ENCODE data around the gene STPG4.
"Not testable (repeated sequence)": the region's sequence is repeated elsewhere in the genome, so short reads cannot be mapped to it uniquely, and the experiment has no call there.

STPG4 gene

DNA sequence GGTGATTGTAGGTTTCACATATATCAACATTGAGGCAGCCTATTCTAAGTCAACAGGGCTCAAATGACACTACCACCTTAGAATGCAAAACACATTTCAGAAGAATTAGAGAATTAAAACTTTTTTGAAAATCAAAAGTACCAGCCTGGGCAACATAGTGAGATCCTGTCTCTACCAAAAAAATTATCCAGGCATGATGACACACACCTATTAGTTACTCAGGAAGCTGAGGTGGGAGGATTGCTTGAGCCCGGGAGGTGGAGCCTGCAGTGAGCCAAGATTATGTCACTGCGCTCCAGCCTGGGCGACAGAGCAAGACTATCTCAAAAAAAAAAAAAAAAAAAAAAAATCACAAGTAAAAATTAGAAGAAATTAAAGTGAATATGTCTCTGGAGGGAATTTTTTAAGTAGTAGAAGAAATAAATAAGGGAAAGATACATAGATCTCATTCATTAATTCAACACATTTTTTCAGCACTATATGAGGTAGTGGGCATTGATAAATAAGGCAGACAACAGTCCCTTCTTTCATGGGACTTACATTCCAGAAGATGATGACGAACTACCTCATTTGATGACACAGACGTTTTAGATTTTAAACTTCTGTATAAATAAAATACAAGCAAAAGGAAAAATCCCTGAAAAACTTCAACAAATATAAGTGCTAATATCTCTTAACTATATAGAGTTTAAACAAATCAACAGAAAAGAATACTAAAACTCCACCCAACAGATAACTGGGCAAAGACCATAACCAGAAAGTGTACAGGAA, 42.3 kb downstream of the STPG4 start:
- no peak for DNase-seq (ENCODE audit: low spot score)
- H3K4me3 ChIP-seq (ENCODE audit: severe bottlenecking), result no peak overlapping the region
- ATAC-seq (ENCODE audit: low read depth), result no peak
- no peaks in the 10 kb centered on the region for H3K27me3 ChIP-seq (ENCODE audit: insufficient read depth, poor library complexity, severe bottlenecking)
- TF ChIP-seq CTCF (IDR thresholded peaks at IDR 0.05; ENCODE audit: poor library complexity, severe bottlenecking), result no peak
- H3K27ac ChIP-seq (ENCODE audit: poor library complexity, severe bottlenecking), result no peak overlapping the region
- no peaks in the 10 kb centered on the region for H3K36me3 ChIP-seq (ENCODE audit: low read depth)
- H3K4me1 ChIP-seq (ENCODE audit: insufficient read depth, poor library complexity, severe bottlenecking), result no peaks in the 10 kb centered on the region
- no peaks in the 10 kb centered on the region for H3K9me3 ChIP-seq (ENCODE audit: severe bottlenecking)

DNA sequence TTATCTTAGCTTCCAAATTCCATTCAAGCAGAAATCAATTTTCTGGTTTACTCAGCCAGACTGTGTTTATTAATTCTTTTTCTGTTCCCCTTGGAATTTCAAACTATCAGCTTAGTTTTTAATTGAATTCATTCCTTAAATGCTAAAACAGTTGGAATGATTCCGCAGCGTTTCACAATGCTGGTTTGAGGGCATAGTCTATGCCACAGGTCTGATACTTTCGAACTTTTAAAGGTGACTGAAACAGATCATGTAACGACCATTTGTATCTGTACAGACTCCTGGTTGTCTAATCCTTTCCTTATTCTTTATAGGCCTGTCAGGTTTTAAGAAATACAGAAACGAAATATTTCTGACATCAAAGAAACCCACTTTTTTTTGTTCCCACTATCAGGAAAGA, 45.4 kb downstream of the STPG4 start:
- H3K9me3 ChIP-seq (ENCODE audit: severe bottlenecking), result no peaks in the 10 kb centered on the region
- H3K27me3 ChIP-seq (ENCODE audit: insufficient read depth, poor library complexity, severe bottlenecking), result no peaks in the 10 kb centered on the region
- H3K4me3 ChIP-seq (ENCODE audit: severe bottlenecking), result no peak overlapping the region
- H3K4me1 ChIP-seq (ENCODE audit: insufficient read depth, poor library complexity, severe bottlenecking), result no peaks in the 10 kb centered on the region
- ATAC-seq (ENCODE audit: low read depth) (no peak), DNase-seq (ENCODE audit: low spot score) (no peak)
- no peak overlapping the region for H3K27ac ChIP-seq (ENCODE audit: poor library complexity, severe bottlenecking)
- TF ChIP-seq CTCF (IDR thresholded peaks at IDR 0.05; ENCODE audit: poor library complexity, severe bottlenecking), result no peak
- H3K36me3 ChIP-seq (ENCODE audit: low read depth), result no peaks in the 10 kb centered on the region

DNA sequence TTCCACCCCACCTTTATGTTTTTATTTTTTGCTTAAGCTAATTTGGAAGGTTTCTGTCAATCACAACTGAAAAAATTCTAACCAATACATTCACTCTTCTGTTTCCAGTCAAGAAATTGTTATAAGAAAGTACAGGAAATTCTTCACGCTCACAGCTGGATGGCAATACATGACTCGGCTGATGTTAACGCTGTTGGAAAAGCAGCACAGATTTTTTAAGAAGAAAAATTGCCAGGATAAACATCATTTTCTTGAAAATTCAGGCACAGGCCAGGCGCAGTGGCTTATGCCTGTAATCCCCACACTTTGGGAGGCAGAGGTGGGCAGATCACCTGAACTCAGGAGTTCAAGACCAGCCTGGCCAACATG, 46.1 kb downstream of the STPG4 start:
- Histone ChIP-seq H3K4me1 (ENCODE audit: insufficient read depth, poor library complexity, severe bottlenecking) (no peaks in the 10 kb centered on the region), H3K27me3 (ENCODE audit: insufficient read depth, poor library complexity, severe bottlenecking) (no peaks in the 10 kb centered on the region), H3K27ac (ENCODE audit: poor library complexity, severe bottlenecking) (no peak overlapping the region), H3K9me3 (ENCODE audit: severe bottlenecking) (no peaks in the 10 kb centered on the region), H3K36me3 (ENCODE audit: low read depth) (no peaks in the 10 kb centered on the region), H3K4me3 (ENCODE audit: severe bottlenecking) (no peak overlapping the region)
- DNase-seq (ENCODE audit: low spot score) (no peak), ATAC-seq (ENCODE audit: low read depth) (no peak)
- no peak for TF ChIP-seq CTCF (IDR thresholded peaks at IDR 0.05; ENCODE audit: poor library complexity, severe bottlenecking)

DNA sequence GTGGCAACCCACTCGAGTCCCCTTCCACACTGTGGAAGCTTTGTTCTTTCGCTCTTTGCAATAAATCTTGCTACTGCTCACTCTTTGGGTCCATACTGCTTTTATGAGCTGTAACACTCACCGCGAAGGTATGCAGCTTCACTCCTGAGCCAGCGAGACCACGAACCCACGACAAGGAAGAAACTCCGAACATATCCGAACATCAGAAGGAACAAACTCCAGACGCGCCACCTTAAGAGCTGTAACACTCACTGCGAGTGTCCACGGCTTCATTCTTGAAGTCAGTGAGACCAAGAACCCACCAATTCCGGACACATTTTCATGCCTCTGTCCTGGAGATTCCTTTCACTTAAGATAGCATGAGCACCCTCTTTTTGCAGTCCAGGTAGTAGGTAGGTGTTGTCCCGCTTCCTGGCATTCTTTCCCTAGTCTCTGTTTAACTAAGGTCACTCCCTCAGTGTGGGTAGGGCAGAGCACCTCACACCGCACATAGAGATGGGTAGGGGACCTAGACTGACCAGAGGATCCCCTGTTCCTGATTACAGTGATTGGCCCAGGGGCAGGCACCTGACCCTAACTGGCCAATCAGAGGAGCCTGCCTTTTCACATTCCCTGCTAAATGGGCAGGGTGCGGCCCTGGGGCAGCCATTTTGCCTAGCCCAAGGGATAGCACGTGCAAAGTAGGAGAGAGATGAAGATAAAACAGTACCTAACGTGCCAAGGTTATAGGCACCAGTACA, 46.7 kb downstream of the STPG4 start:
- not testable (repeated sequence) for H3K9me3 ChIP-seq (ENCODE audit: severe bottlenecking); DNase-seq (ENCODE audit: low spot score); H3K4me3 ChIP-seq (ENCODE audit: severe bottlenecking); ATAC-seq (ENCODE audit: low read depth); H3K4me1 ChIP-seq (ENCODE audit: insufficient read depth, poor library complexity, severe bottlenecking); H3K27ac ChIP-seq (ENCODE audit: poor library complexity, severe bottlenecking); H3K36me3 ChIP-seq (ENCODE audit: low read depth); H3K27me3 ChIP-seq (ENCODE audit: insufficient read depth, poor library complexity, severe bottlenecking)

GRCh38 chr2:47107201-47107600, 47.9 kb downstream of the STPG4 start:
- H3K27ac ChIP-seq (ENCODE audit: poor library complexity, severe bottlenecking); ATAC-seq (ENCODE audit: low read depth); H3K4me1 ChIP-seq (ENCODE audit: insufficient read depth, poor library complexity, severe bottlenecking); DNase-seq (ENCODE audit: low spot score); H3K36me3 ChIP-seq (ENCODE audit: low read depth); H3K27me3 ChIP-seq (ENCODE audit: insufficient read depth, poor library complexity, severe bottlenecking); H3K9me3 ChIP-seq (ENCODE audit: severe bottlenecking); H3K4me3 ChIP-seq (ENCODE audit: severe bottlenecking): not testable (repeated sequence)

DNA sequence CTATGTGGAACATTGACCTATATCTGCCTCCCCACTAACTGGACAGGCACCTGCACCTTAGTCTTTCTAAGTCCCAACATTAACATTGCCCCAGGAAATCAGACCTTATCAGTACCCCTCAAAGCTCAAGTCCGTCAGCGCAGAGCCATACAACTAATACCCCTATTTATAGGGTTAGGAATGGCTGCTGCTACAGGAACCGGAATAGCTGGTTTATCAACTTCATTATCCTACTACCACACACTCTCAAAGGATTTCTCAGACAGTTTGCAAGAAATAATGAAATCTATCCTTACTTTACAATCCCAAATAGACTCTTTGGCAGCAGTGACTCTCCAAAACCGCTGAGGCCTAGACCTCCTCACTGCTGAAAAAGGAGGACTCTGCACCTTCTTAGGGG, 48.9 kb downstream of the STPG4 start:
- H3K27ac ChIP-seq (ENCODE audit: poor library complexity, severe bottlenecking); H3K27me3 ChIP-seq (ENCODE audit: insufficient read depth, poor library complexity, severe bottlenecking); H3K4me3 ChIP-seq (ENCODE audit: severe bottlenecking); ATAC-seq (ENCODE audit: low read depth); H3K36me3 ChIP-seq (ENCODE audit: low read depth); H3K9me3 ChIP-seq (ENCODE audit: severe bottlenecking); DNase-seq (ENCODE audit: low spot score); H3K4me1 ChIP-seq (ENCODE audit: insufficient read depth, poor library complexity, severe bottlenecking): not testable (repeated sequence)

DNA sequence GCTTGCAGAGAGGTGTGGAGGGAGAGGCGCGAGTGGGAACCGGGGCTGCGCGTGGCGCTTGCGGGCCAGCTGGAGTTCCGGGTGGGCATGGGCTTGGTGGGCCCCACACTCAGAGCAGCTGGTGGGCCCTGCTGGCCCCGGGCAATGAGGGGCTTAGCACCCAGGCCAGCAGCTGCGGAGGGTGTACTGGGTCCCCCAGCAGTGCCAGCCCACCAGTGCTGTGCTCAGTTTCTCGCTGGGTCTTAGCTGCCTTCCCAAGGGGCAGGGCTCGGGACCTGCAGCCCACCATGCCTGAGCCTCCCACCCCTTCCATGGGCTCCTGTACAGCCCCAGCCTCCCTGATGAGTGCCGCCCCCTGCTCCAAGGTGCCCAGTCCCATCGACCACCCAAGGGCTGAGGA, 55.4 kb downstream of the STPG4 start:
- not testable (repeated sequence) for H3K4me1 ChIP-seq (ENCODE audit: insufficient read depth, poor library complexity, severe bottlenecking); ATAC-seq (ENCODE audit: low read depth); H3K27me3 ChIP-seq (ENCODE audit: insufficient read depth, poor library complexity, severe bottlenecking); DNase-seq (ENCODE audit: low spot score); H3K27ac ChIP-seq (ENCODE audit: poor library complexity, severe bottlenecking); H3K9me3 ChIP-seq (ENCODE audit: severe bottlenecking); H3K4me3 ChIP-seq (ENCODE audit: severe bottlenecking); H3K36me3 ChIP-seq (ENCODE audit: low read depth)

Data from RWPE2 (cell line).